ENCODE data around the gene TMOD3.

DNA sequence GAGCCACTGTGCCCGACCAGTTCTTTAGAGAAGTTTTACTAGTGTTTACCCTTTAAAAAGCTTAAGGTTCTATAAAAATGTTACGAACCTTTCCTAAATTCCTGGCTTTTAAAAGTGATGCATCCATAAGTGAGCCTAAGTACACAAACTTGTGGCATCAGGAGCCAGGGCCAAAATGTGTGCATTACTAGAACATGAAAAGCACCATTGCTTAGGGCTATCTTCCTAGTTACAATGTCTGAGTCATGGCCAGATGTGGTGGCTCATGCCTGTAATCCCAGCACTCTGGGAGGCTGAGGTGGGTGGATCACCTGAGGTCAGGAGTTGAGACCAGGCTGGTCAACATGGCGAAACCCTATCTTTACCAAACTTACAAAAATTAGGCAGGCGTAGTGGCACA lies 102.2 kb downstream of the TMOD3 start:
- TF ChIP-seq ARNT (IDR thresholded peaks at IDR 0.05): no peak
- TF ChIP-seq ELF4 (IDR thresholded peaks at IDR 0.05): no peak
- TF ChIP-seq FOXM1 (IDR thresholded peaks at IDR 0.05; ENCODE audit: borderline replicate concordance): no peak
- no peak for TF ChIP-seq BHLHE40 (IDR thresholded peaks at IDR 0.05; ENCODE audit: borderline replicate concordance)
- TF ChIP-seq, protein P1, sequence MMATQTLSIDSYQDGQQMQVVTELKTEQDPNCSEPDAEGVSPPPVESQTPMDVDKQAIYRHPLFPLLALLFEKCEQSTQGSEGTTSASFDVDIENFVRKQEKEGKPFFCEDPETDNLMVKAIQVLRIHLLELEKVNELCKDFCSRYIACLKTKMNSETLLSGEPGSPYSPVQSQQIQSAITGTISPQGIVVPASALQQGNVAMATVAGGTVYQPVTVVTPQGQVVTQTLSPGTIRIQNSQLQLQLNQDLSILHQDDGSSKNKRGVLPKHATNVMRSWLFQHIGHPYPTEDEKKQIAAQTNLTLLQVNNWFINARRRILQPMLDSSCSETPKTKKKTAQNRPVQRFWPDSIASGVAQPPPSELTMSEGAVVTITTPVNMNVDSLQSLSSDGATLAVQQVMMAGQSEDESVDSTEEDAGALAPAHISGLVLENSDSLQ (IDR thresholded peaks at IDR 0.05): no peak
- no peak for TF ChIP-seq FOXK2 (IDR thresholded peaks at IDR 0.05)
- no peak for TF ChIP-seq SP1 (IDR thresholded peaks at IDR 0.05)
